HepG2 (cell line): ENCODE data around the gene ZNF846. TPM values are rescaled to one million over a fixed set of nuclear protein-coding genes. Genes with fewer than 3 reads are reported as not detected.

ENCODE experiments used
- ATAC-seq: fragments of 200-7000 bp; cut with Tn5 transposase; 3 replicates; pipeline ENCODE4 v1.9.1; 2020; ENCODE audit warnings: mild to moderate bottlenecking, moderate library complexity
- BruUV-seq: library from RNA; stranded (reverse); fragments of 400-500 nt; replicated peaks from 2 replicates; lab custom pipeline; 2021; lab: Mats Ljungman, UMichigan
- CTCF ChIA-PET: fragments of 300-600 bp; formaldehyde crosslinking; extraction: SDS; loops from one replicate; lab custom pipeline; 2021; ENCODE audit warnings: low total read pairs, inconsistent platforms, low intra/inter-chr PET ratio; lab: Yijun Ruan, JAX
- POLR2A ChIA-PET: fragments of 350-600 bp; sonication (Branson Sonifier 250); formaldehyde crosslinking; loops from one replicate; lab custom pipeline; 2020; ENCODE audit warnings: antibody characterized with exemption, inconsistent platforms; lab: Yijun Ruan, JAX
- DNase-seq: peaks from one replicate; pipeline ENCODE4 v3.0.0-alpha.2; 2015; ENCODE audit warnings: low spot score
- FAIRE-seq: peaks from 3 replicates; lab custom pipeline; 2011; peaks lifted over from hg19 to GRCh38; lab: Jason Lieb, UNC
- H2AFZ ChIP-seq: one replicate; pipeline ENCODE4 v1.6.1; 2011; ENCODE audit warnings: low read length, inconsistent platforms
- H3K27ac ChIP-seq: fragments of 300-600 bp; 3 replicates; pipeline ENCODE4 v1.8.0; 2011; ENCODE audit warnings: mixed run types, mild to moderate bottlenecking, mixed read lengths, low read length, inconsistent platforms; ENCODE audit not compliant: insufficient read depth; ENCODE audit errors: extremely low read length
- H3K27me3 ChIP-seq, 2 experiments: fragments of 200-600 bp in 1 of 2; 2 replicates in 1 of 2; 3 replicates in 1 of 2; pipeline versions ENCODE4 v1.6.0 to v1.8.0; 2011; ENCODE audit warnings: low read length in 2 of 2, mild to moderate bottlenecking in 2 of 2, moderate library complexity in 2 of 2, inconsistent platforms in 1 of 2; ENCODE audit not compliant: insufficient read depth in 2 of 2, control insufficient read depth in 1 of 2
- H3K36me3 ChIP-seq, 2 experiments: fragments of 200-600 bp in 1 of 2; replicated peaks in 1 of 2; 2 replicates in 1 of 2; 3 replicates in 1 of 2; pipeline versions ENCODE4 v1.5.1 to v1.8.0; 2011; ENCODE audit warnings: low read length in 2 of 2, inconsistent platforms in 1 of 2; ENCODE audit not compliant: insufficient read depth in 2 of 2, control insufficient read depth in 1 of 2
- H3K4me1 ChIP-seq: 2 replicates; pipeline ENCODE4 v1.5.1; 2012; ENCODE audit warnings: low read length, inconsistent platforms; ENCODE audit not compliant: insufficient read depth
- H3K4me2 ChIP-seq: 2 replicates; pipeline ENCODE4 v1.6.0; 2011; ENCODE audit warnings: low read depth, low read length, inconsistent platforms
- H3K4me3 ChIP-seq, 3 experiments: fragments of 200-600 bp in 1 of 3; sonication (generic), shearing (Covaris generic) in 1 of 3; replicated peaks in 1 of 3; 2 replicates each; pipeline ENCODE4 v1.5.1; 2011 to 2016; ENCODE audit warnings: low read length in 3 of 3, inconsistent platforms in 2 of 3, low read depth in 2 of 3, mild to moderate bottlenecking in 2 of 3, control low read depth in 1 of 3, mixed read lengths in 1 of 3; ENCODE audit not compliant: insufficient read depth in 1 of 3
- H3K79me2 ChIP-seq: one replicate; pipeline ENCODE4 v1.6.1; 2011; ENCODE audit warnings: low read length, inconsistent platforms; ENCODE audit not compliant: insufficient read depth
- H3K9ac ChIP-seq: 2 replicates; pipeline ENCODE4 v1.6.0; 2011; ENCODE audit warnings: mild to moderate bottlenecking, low read depth, low read length, inconsistent platforms; ENCODE audit not compliant: insufficient read depth
- H3K9me3 ChIP-seq: 2 replicates; pipeline ENCODE4 v1.5.1; 2012; ENCODE audit warnings: mild to moderate bottlenecking, low read length
- H4K20me1 ChIP-seq: 2 replicates; pipeline ENCODE4 v1.6.0; 2011; ENCODE audit warnings: inconsistent platforms, mild to moderate bottlenecking, low read length, moderate library complexity; ENCODE audit not compliant: insufficient read depth
- ARID2 ChIP-seq: sonication (generic); formaldehyde crosslinking; IDR thresholded peaks from 2 replicates; pipeline ENCODE4 v1.8.1; 2022; ENCODE audit warnings: mild to moderate bottlenecking, missing genetic modification reagents, borderline replicate concordance
- POLR2AphosphoS5 ChIP-seq: IDR thresholded peaks from 2 replicates; pipeline ENCODE4 v1.6.1; 2012; ENCODE audit warnings: low read depth, low read length
- SPEN ChIP-seq: sonication (generic); formaldehyde crosslinking; IDR thresholded peaks from 2 replicates; pipeline ENCODE4 v1.5.1; 2020; ENCODE audit warnings: low read depth, mild to moderate bottlenecking, missing genetic modification reagents
- ZNF446 ChIP-seq: sonication (generic); formaldehyde crosslinking; IDR thresholded peaks from 2 replicates; pipeline ENCODE4 v1.5.0; 2020; ENCODE audit warnings: mild to moderate bottlenecking, missing genetic modification reagents
- ZNF776 ChIP-seq: sonication (generic); formaldehyde crosslinking; IDR thresholded peaks from 2 replicates; pipeline ENCODE4 v1.4.0; 2020; ENCODE audit warnings: mild to moderate bottlenecking, missing genetic modification reagents
- ZNF83 ChIP-seq: sonication (generic); formaldehyde crosslinking; IDR thresholded peaks from 2 replicates; pipeline ENCODE4 v1.4.0; 2020; ENCODE audit warnings: missing genetic modification reagents, mild to moderate bottlenecking, borderline replicate concordance
- WGBS: methylation state at CpG from one replicate; pipeline ENCODE4 v1.1.6; 2017; ENCODE audit warnings: low lambda C conversion rate; 5-methylcytosine and 5-hydroxymethylcytosine counted together
- in situ Hi-C: cut with HindIII; loops from 2 replicates; pipeline ENCODE4 v1.10.0; 2017; ENCODE audit warnings: low pct_unique_long_range_greater_than_20kb; ENCODE audit not compliant: extremely low pct_ligation_motif_present
- intact Hi-C: fragments of 100-400 bp; cut with micrococcal nuclease; formaldehyde crosslinking; loops from one replicate; pipeline ENCODE4 v1.10.0; 2022; ENCODE audit not compliant: unreplicated experiment
- polyA plus RNA-seq, 8 experiments: library from polyadenylated mRNA; depleted of rRNA in 3 of 8; stranded (reverse) in 7 of 8; unstranded in 1 of 8; fragments of >200 nt; fragmentation: Illumina TruSeq in 4 of 8; extraction: Trizol in 4 of 8; gene quantifications; 2 replicates each; pipeline versions ENCODE4 v1.2.1 to v1.2.3, GENCODE V29; 2011 to 2016; ENCODE audit warnings: low read depth in 4 of 8, missing spikeins in 1 of 8, mixed read lengths in 1 of 8; ENCODE audit not compliant: insufficient read depth in 1 of 8
- total RNA-seq, 5 experiments: library from RNA; depleted of rRNA; stranded (reverse); fragments of >200 nt; fragmentation: Illumina TruSeq; extraction: Trizol; gene quantifications; 2 replicates each; pipeline ENCODE4 v1.2.3, GENCODE V29; 2016; ENCODE audit warnings: low read depth in 1 of 5
- TF ChIP-seq, protein P1 (sequence below): sonication (generic); formaldehyde crosslinking; IDR thresholded peaks from 2 replicates; pipeline ENCODE4 v1.5.0; 2020; ENCODE audit warnings: mild to moderate bottlenecking, missing genetic modification reagents, borderline replicate concordance
- TF ChIP-seq, protein P2 (sequence below): sonication (generic); formaldehyde crosslinking; IDR thresholded peaks from 2 replicates; pipeline ENCODE4 v1.8.1; 2023; ENCODE audit warnings: mild to moderate bottlenecking, moderate library complexity, missing genetic modification reagents

ZNF846 gene
- total and polyA plus RNA-seq, 2 of the 13 experiments (the other 11 are each of a cell fraction or from before 2014, with no cell fraction given) = 4.8 to 5.4 TPM

DNA sequence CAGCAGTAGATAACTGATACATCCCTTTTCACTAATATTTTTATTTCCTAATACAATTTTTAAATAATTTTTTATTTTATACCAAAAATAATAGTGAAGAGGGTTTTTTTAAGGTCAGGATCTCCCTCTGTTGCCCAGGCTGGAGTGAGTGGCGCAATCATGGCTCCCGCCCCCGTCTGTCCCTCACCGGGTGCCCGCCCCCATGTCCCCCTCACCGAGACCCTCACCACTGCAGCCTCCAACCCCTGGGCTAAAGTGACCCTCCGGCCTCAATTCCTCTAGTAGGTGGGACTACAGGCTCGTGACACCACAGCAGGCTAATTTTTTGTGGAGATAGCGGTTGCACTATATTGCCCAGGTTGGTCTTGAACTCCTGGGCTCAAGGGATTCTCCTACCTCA is 17.8 kb upstream of the ZNF846 start:
- peak overlapping the region; percentile 85 for H3K27ac ChIP-seq
- H3K27me3 ChIP-seq = no peaks in the 10 kb centered on the region
- H2AFZ ChIP-seq = no peak overlapping the region
- no peaks in the 10 kb centered on the region for H3K9me3 ChIP-seq
- ChIA-PET CTCF (no interaction called here), POLR2A (no interaction called here)
- in situ Hi-C loops = loop anchor here (25.0 kb wide), 1 partner anchor 649 kb away; the partner anchor contains the start of genes OR7G3 and ZNF317
- no peaks in the 10 kb centered on the region for H4K20me1 ChIP-seq
- 37% methylated on average over 8 of the region's 9 CpGs for WGBS
- no peak for ATAC-seq
- peaks cover 42% of the 10 kb centered on the region for H3K4me1 ChIP-seq
- no peak for FAIRE-seq
- TF ChIP-seq ZNF446 (CRISPR knock-in tag) (0 out of 2 replicates have a peak, but pooled peaks have one; percentile 7), ZNF83 (CRISPR knock-in tag) (no peak), ZNF776 (CRISPR knock-in tag) (0 out of 2 replicates have a peak, but pooled peaks have one; percentile 17), ARID2 (CRISPR knock-in tag) (no peak), POLR2AphosphoS5 (no peak), SPEN (CRISPR knock-in tag) (0 out of 2 replicates have a peak, but pooled peaks have one; percentile 11)
- TF ChIP-seq, protein P1, sequence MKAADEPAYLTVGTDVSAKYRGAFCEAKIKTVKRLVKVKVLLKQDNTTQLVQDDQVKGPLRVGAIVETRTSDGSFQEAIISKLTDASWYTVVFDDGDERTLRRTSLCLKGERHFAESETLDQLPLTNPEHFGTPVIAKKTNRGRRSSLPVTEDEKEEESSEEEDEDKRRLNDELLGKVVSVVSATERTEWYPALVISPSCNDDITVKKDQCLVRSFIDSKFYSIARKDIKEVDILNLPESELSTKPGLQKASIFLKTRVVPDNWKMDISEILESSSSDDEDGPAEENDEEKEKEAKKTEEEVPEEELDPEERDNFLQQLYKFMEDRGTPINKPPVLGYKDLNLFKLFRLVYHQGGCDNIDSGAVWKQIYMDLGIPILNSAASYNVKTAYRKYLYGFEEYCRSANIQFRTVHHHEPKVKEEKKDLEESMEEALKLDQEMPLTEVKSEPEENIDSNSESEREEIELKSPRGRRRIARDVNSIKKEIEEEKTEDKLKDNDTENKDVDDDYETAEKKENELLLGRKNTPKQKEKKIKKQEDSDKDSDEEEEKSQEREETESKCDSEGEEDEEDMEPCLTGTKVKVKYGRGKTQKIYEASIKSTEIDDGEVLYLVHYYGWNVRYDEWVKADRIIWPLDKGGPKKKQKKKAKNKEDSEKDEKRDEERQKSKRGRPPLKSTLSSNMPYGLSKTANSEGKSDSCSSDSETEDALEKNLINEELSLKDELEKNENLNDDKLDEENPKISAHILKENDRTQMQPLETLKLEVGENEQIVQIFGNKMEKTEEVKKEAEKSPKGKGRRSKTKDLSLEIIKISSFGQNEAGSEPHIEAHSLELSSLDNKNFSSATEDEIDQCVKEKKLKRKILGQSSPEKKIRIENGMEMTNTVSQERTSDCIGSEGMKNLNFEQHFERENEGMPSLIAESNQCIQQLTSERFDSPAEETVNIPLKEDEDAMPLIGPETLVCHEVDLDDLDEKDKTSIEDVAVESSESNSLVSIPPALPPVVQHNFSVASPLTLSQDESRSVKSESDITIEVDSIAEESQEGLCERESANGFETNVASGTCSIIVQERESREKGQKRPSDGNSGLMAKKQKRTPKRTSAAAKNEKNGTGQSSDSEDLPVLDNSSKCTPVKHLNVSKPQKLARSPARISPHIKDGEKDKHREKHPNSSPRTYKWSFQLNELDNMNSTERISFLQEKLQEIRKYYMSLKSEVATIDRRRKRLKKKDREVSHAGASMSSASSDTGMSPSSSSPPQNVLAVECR (CRISPR knock-in tag) = no peak
- TF ChIP-seq, protein P2, sequence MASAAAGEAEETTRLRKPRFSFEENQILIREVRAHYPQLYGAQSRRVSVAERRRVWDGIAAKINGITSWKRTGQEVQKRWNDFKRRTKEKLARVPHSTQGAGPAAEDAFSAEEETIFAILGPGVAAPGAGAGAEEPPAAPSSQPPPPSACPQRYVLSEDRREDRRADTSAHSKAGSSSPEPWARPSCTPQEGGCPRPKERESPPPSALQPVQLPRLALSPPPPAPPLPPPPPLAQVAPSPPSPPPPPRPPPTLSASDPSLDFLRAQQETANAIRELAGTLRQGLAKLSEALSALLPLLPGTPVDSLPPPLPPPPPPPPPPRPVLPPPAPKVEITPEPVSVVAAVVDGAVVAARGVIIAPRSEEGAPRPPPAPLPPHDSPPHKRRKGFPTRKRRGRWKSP (CRISPR knock-in tag) = 0 out of 2 replicates have a peak, but pooled peaks have one; percentile 20
- peak overlapping the region; percentile 61; the same call in 1 of the 2 replicates for H3K9ac ChIP-seq
- peak overlapping the region; percentile 64 for H3K4me2 ChIP-seq
- H3K4me3 ChIP-seq = peak overlapping the region; percentile 74 to 90 (median 80)
- no peak for DNase-seq
- no peaks in the 10 kb centered on the region for H3K36me3 ChIP-seq
- intact Hi-C loops = no loop called here
- H3K79me2 ChIP-seq = no peaks in the 10 kb centered on the region
- BruUV-seq = no TSS peak
